HG03066 (cell line): ENCODE results near the gene ERMAP.
"Not testable (repeated sequence)": the region's sequence is repeated elsewhere in the genome, so short reads cannot be mapped to it uniquely, and the experiment has no call there.

Experiments
- ATAC-seq: cut with Tn5 transposase; IDR thresholded peaks from one replicate; pipeline ENCODE4 v1.9.1; 2021; ENCODE audit warnings: low read depth; ENCODE audit not compliant: unreplicated experiment

ERMAP gene

DNA sequence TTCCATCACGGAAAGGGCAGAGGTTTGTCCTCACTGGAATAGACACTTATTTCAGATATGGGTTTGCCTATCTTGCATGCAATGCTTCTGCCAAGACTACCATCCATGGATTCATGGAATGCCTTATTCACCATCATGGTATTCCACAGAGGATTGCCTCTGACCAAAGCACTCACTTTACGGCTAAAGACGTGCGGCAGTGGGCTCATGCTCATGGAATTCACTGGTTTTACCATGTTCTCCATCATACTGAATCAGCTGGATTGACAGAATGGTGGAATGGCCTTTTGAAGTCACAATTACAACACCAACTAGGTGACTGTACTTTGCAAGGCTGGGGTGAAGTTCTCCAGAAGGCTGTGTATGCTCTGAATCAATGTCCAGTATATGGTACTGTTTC is 51.5 kb downstream of the ERMAP start:
- ATAC-seq, result not testable (repeated sequence)

DNA sequence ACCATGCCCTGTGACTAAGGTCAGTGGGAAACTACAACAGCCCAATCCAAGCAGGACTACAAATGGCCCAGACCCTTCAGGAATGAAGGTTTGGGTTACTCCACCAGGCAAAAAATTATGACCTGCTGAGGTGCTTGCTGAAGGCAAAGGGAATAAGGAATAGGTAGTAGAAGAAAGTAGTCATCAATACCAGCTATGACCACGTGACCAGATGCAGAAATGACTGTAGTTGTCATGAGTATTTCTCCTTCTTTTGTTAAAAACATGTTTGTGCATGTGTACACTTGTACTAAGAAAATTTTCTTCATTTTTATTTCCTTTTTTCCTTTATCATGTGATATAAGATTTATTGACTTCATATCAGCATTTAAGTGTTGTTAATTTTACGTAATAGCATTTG is 52.3 kb downstream of the ERMAP start:
- not testable (repeated sequence) for ATAC-seq

GRCh38 chr1:42869751-42870150 is 52.8 kb downstream of the ERMAP start:
- not testable (repeated sequence) for ATAC-seq

DNA sequence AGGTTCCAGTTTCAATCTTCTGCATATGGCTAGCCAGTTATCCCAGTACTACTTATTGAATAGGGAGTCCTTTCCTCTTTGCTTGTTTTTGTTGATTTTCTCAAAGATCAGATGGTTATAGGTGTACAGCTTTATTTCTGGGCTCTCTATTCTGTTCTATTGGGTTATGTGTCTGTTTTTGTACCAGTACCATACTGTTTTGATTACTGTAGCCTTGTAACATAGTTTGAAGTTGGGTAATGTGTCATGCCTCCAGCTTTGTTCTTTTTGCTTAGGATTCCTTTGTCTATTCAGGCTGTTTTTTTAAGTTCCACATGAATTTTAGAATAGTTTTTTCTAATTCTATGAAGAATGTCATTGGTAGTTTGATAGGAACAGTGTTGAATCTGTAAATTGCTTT is 56.2 kb downstream of the ERMAP start:
- ATAC-seq, result not testable (repeated sequence)

GRCh38 chr1:42873670-42874069 is 56.7 kb downstream of the ERMAP start:
- no peak for ATAC-seq

- ATAC-seq, result no peak
Measured at GRCh38 chr1:42876009-42876408, 59.1 kb downstream of the ERMAP start.

GRCh38 chr1:42877380-42877779 is 60.5 kb downstream of the ERMAP start:
- no peak for ATAC-seq

- ATAC-seq, result no peak
Measured at GRCh38 chr1:42880384-42880783, 63.5 kb downstream of the ERMAP start.

DNA sequence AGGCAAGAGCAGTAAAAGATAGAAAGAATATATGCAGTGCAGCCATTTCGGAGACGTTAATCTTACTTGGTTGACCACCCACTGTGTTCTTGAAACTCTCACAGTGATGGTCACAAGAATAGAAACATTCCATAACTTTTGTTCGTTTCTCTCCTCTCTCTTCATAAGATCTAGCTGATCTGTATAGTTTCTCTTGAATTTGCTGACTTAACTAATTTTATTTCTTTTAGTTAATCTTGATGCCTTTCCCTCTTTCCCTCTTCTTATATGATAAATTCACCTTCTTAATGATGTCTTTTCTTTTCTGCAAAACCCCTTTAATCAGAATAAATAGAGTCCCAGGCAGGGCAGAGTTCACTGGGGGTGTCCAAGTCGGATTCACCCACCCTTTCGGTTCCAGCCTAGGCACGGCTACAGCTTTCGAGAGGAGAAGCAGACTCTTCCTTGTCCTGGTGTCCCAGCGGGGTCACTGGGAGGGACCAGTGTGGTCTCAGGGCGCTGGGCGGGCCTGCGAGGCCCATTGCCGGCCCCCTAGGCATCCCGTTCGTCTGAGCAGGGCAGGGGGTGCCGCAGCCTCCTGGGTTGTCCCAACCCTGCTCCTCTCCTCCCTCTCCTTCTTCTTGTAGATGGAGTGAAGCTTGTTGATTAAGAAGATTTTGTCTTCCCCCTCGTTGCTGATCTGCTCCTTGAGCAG is 69.3 kb downstream of the ERMAP start:
- no peak for ATAC-seq

DNA sequence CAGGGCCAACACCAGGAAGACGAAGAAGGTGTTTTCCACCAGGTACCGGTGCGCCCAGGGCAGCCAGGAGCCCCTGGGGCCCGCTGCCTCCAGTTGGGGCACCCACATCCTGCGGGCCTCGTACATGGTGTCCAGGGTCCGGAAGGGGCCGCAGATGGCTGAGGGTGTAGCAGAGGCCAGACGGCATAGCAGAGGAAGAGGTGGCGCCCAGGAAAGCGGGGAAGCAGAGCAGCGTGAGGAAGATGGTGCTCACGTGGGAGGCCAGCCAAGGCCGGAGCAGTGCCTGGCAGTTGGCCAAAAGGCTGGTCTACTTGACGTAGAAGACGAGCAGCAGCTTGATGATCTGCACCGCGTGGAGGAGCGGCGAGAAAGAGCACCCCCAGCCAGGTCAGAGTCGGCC is 69.9 kb downstream of the ERMAP start:
- no peak for ATAC-seq

DNA sequence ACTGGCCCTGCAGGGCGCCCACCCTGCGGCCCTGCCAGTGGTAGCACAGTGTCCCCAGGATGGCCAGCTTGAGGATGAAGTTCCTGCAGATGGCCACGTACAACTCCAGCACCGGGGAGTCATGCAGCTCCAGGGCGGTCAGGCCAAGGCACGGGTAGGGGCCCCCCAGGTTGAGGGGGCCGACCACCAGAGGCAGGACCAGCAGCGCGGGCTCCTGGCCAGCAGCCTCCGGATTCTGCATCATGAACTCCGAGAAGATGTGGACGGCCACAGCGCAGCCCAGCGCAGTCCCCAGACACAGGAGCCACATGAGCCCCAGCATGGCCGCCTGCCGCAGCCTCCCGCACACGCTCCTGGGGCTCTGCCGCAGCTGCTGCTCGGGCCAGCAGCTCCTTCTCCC is 70.4 kb downstream of the ERMAP start:
- no peak for ATAC-seq

DNA sequence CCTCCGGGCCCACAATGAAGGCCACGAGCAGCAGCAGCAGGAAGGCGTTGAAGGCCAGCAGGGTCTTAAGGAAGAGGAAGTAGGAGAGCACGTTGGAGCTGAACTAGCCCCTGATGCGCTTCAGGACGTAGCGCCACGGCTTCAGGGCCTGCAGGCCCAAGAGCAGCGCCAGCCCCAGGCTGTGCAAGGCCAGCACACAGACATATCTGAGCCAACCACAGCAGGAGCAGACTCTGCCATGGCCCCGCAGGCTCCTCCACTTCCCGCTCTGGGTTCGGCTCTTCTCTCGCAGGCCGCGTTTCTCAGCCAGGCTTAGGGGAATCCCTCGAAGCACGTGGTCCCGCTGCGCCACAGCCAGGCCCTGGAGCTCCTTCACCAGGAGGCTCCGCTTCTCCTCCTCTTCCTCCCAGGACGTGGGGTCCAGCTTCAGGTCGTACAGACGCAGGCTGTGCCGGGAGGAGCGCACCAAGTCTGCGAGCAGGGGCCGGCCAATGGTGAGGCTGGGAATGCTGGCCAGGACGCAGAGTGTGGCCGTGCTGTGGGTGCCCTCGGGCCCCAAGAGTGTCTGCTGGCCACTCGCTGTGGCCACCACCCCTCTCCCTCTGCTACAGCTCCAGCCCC is 71.2 kb downstream of the ERMAP start:
- no peak for ATAC-seq

- no peak for ATAC-seq
Measured at GRCh38 chr1:42889264-42889663, 72.3 kb downstream of the ERMAP start.

GRCh38 chr1:42891465-42892138 is 74.7 kb downstream of the ERMAP start:
- ATAC-seq, result no peak
